ENCODE data around the gene SPC24. TPM values are rescaled to one million over a fixed set of nuclear protein-coding genes. Genes with fewer than 3 reads are reported as not detected.
A peak's percentile ranks its signal among the peaks of the same experiment; 100 is the strongest.

Gene SPC24
- total and polyA plus RNA-seq, 2 donors (not counting 3 experiments of a cell fraction or from before 2014, with no cell fraction given), result 19.8 to 70.0 TPM

- Histone ChIP-seq H3K9me3 (replicated peaks; ENCODE audit: control insufficient read depth, insufficient read depth, low read length) (no peaks in the 10 kb centered on the region), H2AFZ (ENCODE audit: low read depth, low read length) (no peak overlapping the region), H3K27me3 (ENCODE audit: control insufficient read depth in 2 of 2, insufficient read depth in 2 of 2, low read length in 2 of 2) (no peaks in the 10 kb centered on the region), H3K4me3 (replicated peaks in 1 of 3; ENCODE audit: insufficient read depth in 1 of 3, low read depth in 1 of 3, low read length in 3 of 3) (no peak overlapping the region), H3K36me3 (ENCODE audit: control insufficient read depth in 2 of 2, extremely low read depth in 1 of 2, insufficient read depth in 2 of 2, low read length in 2 of 2) (peaks cover 7 to 16% of the 10 kb centered on the region in 2 experiments), H4K20me1 (replicated peaks; ENCODE audit: control insufficient read depth, extremely low read depth, insufficient read depth, low read length) (peaks cover 5% of the 10 kb centered on the region), H3K9ac (replicated peaks; ENCODE audit: extremely low read depth, insufficient read depth, low read length) (no peak overlapping the region), H3K9me1 (replicated peaks; ENCODE audit: control insufficient read depth, extremely low read depth, insufficient read depth, low read length) (no peaks in the 10 kb centered on the region), H3K4me2 (ENCODE audit: insufficient read depth, low read length) (no peak overlapping the region), H3K27ac (ENCODE audit: insufficient read depth, low read depth, low read length) (peak overlapping the region; percentile 9), H3K4me1 (ENCODE audit: control insufficient read depth, extremely low read depth, insufficient read depth, low read length) (peaks cover 27% of the 10 kb centered on the region), H3K79me2 (ENCODE audit: control insufficient read depth, insufficient read depth, low read length) (peaks cover 83% of the 10 kb centered on the region)
- CTCF ChIA-PET, result interaction anchor here (1.0 to 2.7 kb wide), 4 partner anchors 11 to 78 kb away, joined by 3 to 15 read pairs (median 6); partner anchors contain the start of gene LDLR
- no TSS peak for BruUV-seq (replicated peaks)
- dilution Hi-C loops (cut with MboI; ENCODE audit: extremely low pct_ligation_motif_present, low sequenced_read_pairs), result no loop called here
- POLR2A ChIA-PET, result no interaction called here
- DNase-seq (ENCODE audit: low read depth, low spot score) (peak; percentile 34), FAIRE-seq (no peak)
- TF ChIP-seq FOS (IDR thresholded peaks at IDR 0.05; ENCODE audit: borderline replicate concordance, insufficient read depth, low read length), result no peak
- no peak for TF ChIP-seq POLR2AphosphoS5 (IDR thresholded peaks at IDR 0.05; ENCODE audit: insufficient read depth, low read depth, low read length)
- TF ChIP-seq EZH2 (IDR thresholded peaks at IDR 0.05; ENCODE audit: borderline replicate concordance, low read depth, low read length, severe bottlenecking), result no peak
- no peak for TF ChIP-seq MYC (IDR thresholded peaks at IDR 0.05; ENCODE audit: low read depth, low read length)
- no peak for TF ChIP-seq JUN (IDR thresholded peaks at IDR 0.05; ENCODE audit: borderline replicate concordance, insufficient read depth, insufficient read length, low read depth)
- no peak for TF ChIP-seq GATA2 (IDR thresholded peaks at IDR 0.05; ENCODE audit: insufficient read depth, insufficient read length, low read depth, low read length)
- TF ChIP-seq MAX (IDR thresholded peaks at IDR 0.05; ENCODE audit: insufficient read depth, insufficient read length), result no peak
- no peak for TF ChIP-seq POLR2A (IDR thresholded peaks at IDR 0.05; ENCODE audit: low read depth, low read length)
- no peak for TF ChIP-seq CTCF (IDR thresholded peaks at IDR 0.05; ENCODE audit: extremely low read depth in 1 of 2, insufficient read depth in 1 of 2, low read depth in 1 of 2, low read length in 2 of 2)
- intact Hi-C loops (cut with micrococcal nuclease), result no loop called here
These were observed 55.5 kb downstream of the SPC24 start for GRCh38 chr19:11100049-11100448.

Measured in endothelial cell of umbilical vein (primary cell).